Activated T-cell treated with anti-CD3 and anti-CD28 coated beads for 24 hours (primary cell): ENCODE measurements around the gene SYT17.
A peak's percentile ranks its signal among the peaks of the same experiment; 100 is the strongest.
"Not testable (repeated sequence)": the region's sequence is repeated elsewhere in the genome, so short reads cannot be mapped to it uniquely, and the experiment has no call there.

Experiments
- DNase-seq: peaks from one replicate; pipeline ENCODE4 v3.0.0-alpha.2; 2020; ENCODE audit warnings: low read depth

The SYT17 gene

GRCh38 chr16:19173649-19174383, 5.8 kb downstream of the SYT17 start:
- DNase-seq, result no peak

GRCh38 chr16:19174478-19174877, 6.4 kb downstream of the SYT17 start:
- no peak for DNase-seq

- DNase-seq, result no peak
These were observed 7.6 kb downstream of the SYT17 start for GRCh38 chr16:19175492-19176262.

GRCh38 chr16:19177111-19177739, 9.2 kb downstream of the SYT17 start:
- DNase-seq, result no peak

- DNase-seq, result peak; percentile 23
These were observed 11.8 kb downstream of the SYT17 start for GRCh38 chr16:19179546-19180490.

- no peak for DNase-seq
These were observed 12.7 kb downstream of the SYT17 start for GRCh38 chr16:19180741-19181140.

- no peak for DNase-seq
These were observed 14.4 kb downstream of the SYT17 start for GRCh38 chr16:19182481-19182880.

GRCh38 chr16:19183187-19183586, 15.1 kb downstream of the SYT17 start:
- no peak for DNase-seq

GRCh38 chr16:19184823-19185509, 16.9 kb downstream of the SYT17 start:
- no peak for DNase-seq

GRCh38 chr16:19185510-19185851, 17.4 kb downstream of the SYT17 start:
- no peak for DNase-seq

GRCh38 chr16:19186408-19186807, 18.4 kb downstream of the SYT17 start:
- DNase-seq, result no peak

- not testable (repeated sequence) for DNase-seq
These were observed 19.9 kb downstream of the SYT17 start for GRCh38 chr16:19187961-19188360.

GRCh38 chr16:19188406-19188805, 20.4 kb downstream of the SYT17 start:
- DNase-seq, result no peak

- no peak for DNase-seq
These were observed 24.8 kb downstream of the SYT17 start for GRCh38 chr16:19192865-19193264.

GRCh38 chr16:19196871-19197270, 28.8 kb downstream of the SYT17 start:
- DNase-seq, result no peak

- no peak for DNase-seq
These were observed 35.4 kb downstream of the SYT17 start for GRCh38 chr16:19203374-19203966.

GRCh38 chr16:19210280-19210924, 42.4 kb downstream of the SYT17 start:
- no peak for DNase-seq

- DNase-seq, result no peak
These were observed 42.9 kb downstream of the SYT17 start for GRCh38 chr16:19210968-19211367.

GRCh38 chr16:19212059-19212458, 44.0 kb downstream of the SYT17 start:
- DNase-seq, result no peak

- no peak for DNase-seq
These were observed 45.8 kb downstream of the SYT17 start for GRCh38 chr16:19213885-19214284.
